Calu3 (cell line): ENCODE results near the gene GINS1. TPM values are rescaled to one million over a fixed set of nuclear protein-coding genes. Genes with fewer than 3 reads are reported as not detected.

Experiments used
- BruUV-seq: library from RNA; stranded (reverse); fragments of 400-500 nt; replicated peaks from 2 replicates; lab custom pipeline; 2021; lab: Mats Ljungman, UMichigan
- CTCF ChIA-PET: fragments of 300-600 bp; sonication (Branson Sonifier 250); formaldehyde crosslinking; loops from one replicate; lab custom pipeline; 2022; ENCODE audit warnings: antibody characterized with exemption; lab: Charles Lee
- DNase-seq: peaks from one replicate; pipeline ENCODE4 v3.0.0; 2022
- H3K27ac Mint-ChIP-seq: one replicate; pipeline ENCODE4 v1.8.0; 2022; ENCODE audit warnings: mixed read lengths; ENCODE audit not compliant: unreplicated experiment
- H3K27me3 Mint-ChIP-seq: one replicate; pipeline ENCODE4 v1.8.0; 2022; ENCODE audit warnings: mixed read lengths; ENCODE audit not compliant: unreplicated experiment
- H3K36me3 Mint-ChIP-seq: one replicate; pipeline ENCODE4 v1.8.0; 2022; ENCODE audit warnings: mild to moderate bottlenecking, moderate library complexity, mixed read lengths; ENCODE audit not compliant: insufficient read depth, unreplicated experiment
- H3K4me1 Mint-ChIP-seq: one replicate; pipeline ENCODE4 v1.8.0; 2022; ENCODE audit warnings: mild to moderate bottlenecking, low read depth, mixed read lengths; ENCODE audit not compliant: unreplicated experiment
- H3K4me3 Mint-ChIP-seq: one replicate; pipeline ENCODE4 v1.8.0; 2022; ENCODE audit warnings: mild to moderate bottlenecking, low read depth, moderate library complexity, mixed read lengths; ENCODE audit not compliant: unreplicated experiment
- H3K9me3 Mint-ChIP-seq: one replicate; pipeline ENCODE4 v1.8.0; 2022; ENCODE audit warnings: low read depth, mixed read lengths; ENCODE audit not compliant: unreplicated experiment
- CTCF ChIP-seq: fragments of 200-600 bp; IDR thresholded peaks from one replicate; pipeline ENCODE4 v1.8.0; 2022; ENCODE audit warnings: antibody characterized with exemption; ENCODE audit not compliant: unreplicated experiment
- intact Hi-C: fragments of 100-400 bp; cut with micrococcal nuclease; formaldehyde crosslinking; loops from one replicate; pipeline ENCODE4 v1.10.0; 2022; ENCODE audit not compliant: unreplicated experiment
- total RNA-seq: library from RNA; stranded (reverse); gene quantifications from 2 replicates; pipeline ENCODE4 v1.2.3, GENCODE V29; 2022

Gene GINS1
- total RNA-seq, 1 experiment from 2014 or later = 10.3 TPM

DNA sequence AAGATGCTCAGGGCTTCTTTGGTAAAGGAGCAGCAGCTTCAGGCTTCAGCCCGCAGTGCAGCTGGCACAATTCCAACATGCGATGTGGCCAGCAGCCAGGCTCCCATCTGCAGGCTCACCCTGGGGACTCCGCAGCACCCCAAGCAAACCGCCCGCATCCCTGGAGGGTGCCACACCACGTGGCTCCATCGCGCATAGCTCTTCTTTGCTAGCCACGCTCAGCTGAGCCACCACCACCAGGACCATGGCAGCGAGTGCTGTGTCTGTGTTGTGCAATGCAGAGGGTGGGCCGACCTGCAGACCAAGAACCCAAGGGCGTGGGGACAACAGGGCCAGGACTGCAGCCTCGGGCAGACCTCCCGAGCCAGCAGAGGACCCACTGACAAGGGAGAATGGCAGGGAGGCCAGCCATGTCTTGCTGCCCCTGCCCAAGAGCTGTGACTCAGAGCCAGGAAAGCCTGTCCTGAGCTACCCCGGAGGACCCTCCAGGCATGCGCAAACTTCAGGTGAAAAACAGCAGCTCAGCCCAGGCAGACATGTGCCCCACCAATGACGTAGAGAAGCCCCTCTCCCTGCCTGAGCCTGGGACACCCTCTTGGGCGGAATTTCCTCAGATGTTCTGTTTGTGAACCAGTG lies 87.8 kb downstream of the GINS1 start:
- intact Hi-C loops = no loop called here
- Mint-ChIP-seq H3K27me3 (no peaks in the 10 kb centered on the region), H3K36me3 (peaks cover 4% of the 10 kb centered on the region), H3K4me3 (no peak overlapping the region), H3K9me3 (no peaks in the 10 kb centered on the region), H3K4me1 (no peaks in the 10 kb centered on the region), H3K27ac (no peak overlapping the region)
- no TSS peak for BruUV-seq
- CTCF ChIA-PET = no interaction called here
- no peak for TF ChIP-seq CTCF
- DNase-seq = no peak

DNA sequence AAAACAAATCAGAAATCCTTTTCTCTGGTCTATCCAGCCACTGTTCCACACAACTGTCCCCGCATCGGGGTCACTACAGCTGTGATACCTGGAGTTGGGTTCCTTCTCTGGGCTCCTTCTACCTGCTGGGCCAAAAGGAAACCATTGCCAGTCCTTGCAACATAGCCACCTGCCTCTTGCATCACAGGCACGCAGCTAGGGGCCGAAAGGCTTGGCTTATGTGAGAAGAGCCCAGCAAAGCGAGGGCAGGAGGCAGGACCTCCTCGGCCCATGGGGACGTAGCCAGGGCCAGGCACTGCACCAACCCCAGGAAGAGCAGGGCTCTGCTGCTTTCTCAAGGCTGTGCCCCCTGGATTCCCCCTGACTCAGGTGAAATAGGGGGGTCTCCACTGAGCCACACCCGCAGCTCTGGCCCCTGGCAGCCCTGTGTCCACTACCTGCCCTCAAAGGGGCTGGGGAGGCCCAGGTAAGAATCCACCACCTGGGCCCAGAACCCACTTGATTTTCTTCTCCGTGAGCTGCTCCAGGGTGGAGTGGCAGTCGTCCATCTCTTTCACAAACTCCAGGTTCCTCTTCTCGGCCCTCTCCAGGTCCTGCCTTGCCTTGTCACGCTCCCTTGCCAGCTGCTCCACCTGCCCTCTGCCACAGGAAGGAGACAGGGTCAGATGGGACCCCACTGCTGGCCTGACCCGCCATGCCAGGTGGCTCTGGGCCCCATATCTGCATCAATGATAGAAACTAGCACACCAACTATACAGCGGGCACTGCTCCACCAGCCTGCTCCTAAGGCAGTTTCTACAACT lies 88.9 kb downstream of the GINS1 start:
- no peaks in the 10 kb centered on the region for H3K9me3 Mint-ChIP-seq
- no TSS peak for BruUV-seq
- no peaks in the 10 kb centered on the region for H3K4me1 Mint-ChIP-seq
- no peak for DNase-seq
- TF ChIP-seq CTCF = no peak
- H3K36me3 Mint-ChIP-seq = peaks cover 4% of the 10 kb centered on the region
- H3K27me3 Mint-ChIP-seq = no peaks in the 10 kb centered on the region
- intact Hi-C loops = no loop called here
- no peak overlapping the region for H3K4me3 Mint-ChIP-seq
- CTCF ChIA-PET = interaction anchor here (0.6 kb wide), 1 partner anchor 178 kb away, joined by 5 read pairs; no protein-coding TSS in a partner anchor
- H3K27ac Mint-ChIP-seq = no peak overlapping the region

- no peak overlapping the region for H3K4me3 Mint-ChIP-seq
- intact Hi-C loops = no loop called here
- no peak overlapping the region for H3K27ac Mint-ChIP-seq
- no peaks in the 10 kb centered on the region for H3K9me3 Mint-ChIP-seq
- no peaks in the 10 kb centered on the region for H3K27me3 Mint-ChIP-seq
- no peak for TF ChIP-seq CTCF
- no TSS peak for BruUV-seq
- no peaks in the 10 kb centered on the region for H3K4me1 Mint-ChIP-seq
- peaks cover 4% of the 10 kb centered on the region for H3K36me3 Mint-ChIP-seq
- peak; percentile 23 for DNase-seq
- CTCF ChIA-PET = no interaction called here
Observed at GRCh38 chr20:25496968-25497401, 89.5 kb downstream of the GINS1 start.

DNA sequence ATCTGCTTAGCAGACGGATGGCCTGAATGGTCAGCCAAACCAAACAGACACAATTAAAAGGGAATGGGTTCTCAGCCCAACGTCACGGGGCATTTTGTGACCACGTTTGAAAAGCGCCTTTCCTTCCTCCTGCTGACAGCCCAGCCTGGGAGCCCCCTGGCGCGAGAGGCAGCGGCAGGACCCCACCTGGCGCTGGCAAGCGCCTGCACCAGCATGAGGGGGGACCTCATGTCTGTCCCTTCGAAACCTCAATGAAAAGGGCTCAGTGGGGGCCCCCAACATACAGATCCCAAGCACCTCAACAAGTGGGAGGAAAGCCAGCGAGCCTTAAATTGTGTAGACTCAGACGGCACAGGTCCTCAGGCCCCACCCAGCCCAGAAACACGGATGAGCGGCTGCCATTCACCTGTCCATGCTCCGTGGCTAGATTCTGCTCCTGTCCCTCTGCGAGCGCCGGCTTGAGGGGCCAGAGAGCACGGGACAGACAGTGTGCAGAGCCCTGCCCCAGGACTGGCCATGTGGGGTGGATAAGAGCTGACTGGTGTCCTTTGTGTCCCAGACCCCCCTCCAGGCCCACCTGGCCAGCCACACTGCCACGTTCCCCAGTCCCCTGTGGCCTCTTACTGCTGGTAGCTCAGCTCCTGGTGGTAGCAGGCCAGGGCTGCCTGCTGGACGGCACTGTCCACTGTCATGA lies 90.3 kb downstream of the GINS1 start:
- no peak for TF ChIP-seq CTCF
- Mint-ChIP-seq H3K4me3 (no peak overlapping the region), H3K9me3 (no peaks in the 10 kb centered on the region), H3K36me3 (peaks cover 4% of the 10 kb centered on the region), H3K4me1 (no peaks in the 10 kb centered on the region), H3K27me3 (no peaks in the 10 kb centered on the region), H3K27ac (no peak overlapping the region)
- intact Hi-C loops = no loop called here
- CTCF ChIA-PET = no interaction called here
- no TSS peak for BruUV-seq
- DNase-seq = no peak

Other genes with a start within 250 kb of the GINS1 start
- 56.3 and 61.5 TPM in 2 replicates for gene ENTPD6, start 212.0 kb upstream of the GINS1 start, total RNA-seq
- 253 and 258 TPM in 2 replicates for gene PYGB, start 159.6 kb upstream of the GINS1 start, total RNA-seq
- 16.7 and 21.3 TPM in 2 replicates for gene ABHD12, start 16.8 kb upstream of the GINS1 start, total RNA-seq
- gene NINL, start 177.9 kb downstream of the GINS1 start, total RNA-seq = 8.5 and 9.1 TPM in 2 replicates
- gene NANP, start 216.3 kb downstream of the GINS1 start, total RNA-seq = 1.6 and 2.5 TPM in 2 replicates